Amygdala (tissue), 56 donors: ENCODE measurements around the gene PIP4K2B.

Source experiments
- DNase-seq, 56 donors: peaks; one replicate each; lab custom pipeline; 2025; lab: John Stamatoyannopoulos, UW

PIP4K2B gene

DNA sequence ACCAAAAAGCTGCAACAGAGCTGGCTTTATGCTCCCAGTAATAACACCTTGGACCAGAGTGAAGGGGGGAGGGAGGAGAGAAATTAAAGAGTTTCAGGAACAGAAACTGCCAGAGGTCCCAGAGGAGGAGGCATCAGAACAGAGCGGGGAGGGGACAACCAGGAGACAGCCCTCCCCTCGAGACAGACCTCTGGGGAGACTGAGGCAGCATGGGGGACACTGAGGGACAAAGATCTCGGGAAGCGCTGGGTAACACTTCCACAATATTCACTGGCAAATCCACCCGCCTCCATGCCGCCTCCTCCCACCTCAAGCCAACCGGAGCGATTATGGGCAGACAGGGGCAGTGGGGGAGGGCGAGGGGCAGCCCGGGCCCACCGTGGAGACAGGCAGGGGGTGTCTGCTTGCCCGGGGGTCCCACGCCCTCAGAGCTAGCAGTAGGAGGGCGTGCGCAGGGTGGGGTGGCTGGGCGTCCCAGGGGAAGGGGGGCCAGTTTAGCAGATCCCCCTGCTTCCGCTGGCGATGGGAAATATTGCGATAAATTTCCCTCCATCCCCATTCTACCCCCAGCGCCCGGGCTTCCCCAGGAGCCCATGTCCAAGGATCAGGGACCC lies 52.4 kb downstream of the PIP4K2B start:
- no peak for DNase-seq

DNA sequence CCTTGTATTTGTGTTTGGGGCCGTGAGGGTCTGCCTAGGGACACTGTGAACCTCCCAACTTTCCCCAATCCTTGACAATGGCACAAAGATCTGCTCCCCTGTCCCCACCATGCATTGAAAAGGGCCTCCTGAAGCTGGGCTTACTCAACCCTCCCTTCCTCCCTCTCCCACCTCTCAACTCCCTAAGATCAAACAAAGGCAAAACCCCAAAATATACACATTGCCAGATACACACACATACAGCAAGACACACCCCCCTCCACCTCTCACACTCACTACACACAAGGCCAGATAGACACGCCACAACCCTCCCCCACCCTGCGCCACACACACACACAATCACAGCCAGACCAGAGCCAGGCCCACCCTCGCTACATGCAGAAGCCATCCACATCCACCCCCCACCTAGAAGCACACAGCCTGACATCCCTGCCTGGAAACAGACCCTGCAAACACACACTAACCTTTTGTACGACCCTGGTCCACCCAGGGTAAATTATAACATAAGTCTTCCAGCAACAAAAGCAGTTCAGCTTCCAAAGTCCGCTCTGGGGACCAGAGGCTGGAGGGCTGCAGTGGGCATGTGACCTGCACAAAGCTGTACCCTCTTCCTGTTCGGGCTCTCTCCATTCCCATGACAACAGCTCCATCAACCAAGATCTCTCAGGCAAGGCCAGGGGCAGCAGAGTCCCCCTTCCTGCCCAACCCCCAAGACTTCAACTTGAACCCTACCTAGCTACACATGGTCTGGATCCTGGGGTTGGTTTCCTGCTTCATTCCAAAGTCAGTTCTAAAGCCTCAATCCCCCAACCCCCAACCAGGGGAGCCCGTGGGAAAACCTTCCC lies 53.1 kb downstream of the PIP4K2B start:
- no peak for DNase-seq

GRCh38 chr17:38745545-38745944 lies 53.8 kb downstream of the PIP4K2B start:
- DNase-seq, result peak in 1 of 56 donors; percentile 32

- DNase-seq, result no peak
Observed at GRCh38 chr17:38743556-38744171, 55.7 kb downstream of the PIP4K2B start.

DNA sequence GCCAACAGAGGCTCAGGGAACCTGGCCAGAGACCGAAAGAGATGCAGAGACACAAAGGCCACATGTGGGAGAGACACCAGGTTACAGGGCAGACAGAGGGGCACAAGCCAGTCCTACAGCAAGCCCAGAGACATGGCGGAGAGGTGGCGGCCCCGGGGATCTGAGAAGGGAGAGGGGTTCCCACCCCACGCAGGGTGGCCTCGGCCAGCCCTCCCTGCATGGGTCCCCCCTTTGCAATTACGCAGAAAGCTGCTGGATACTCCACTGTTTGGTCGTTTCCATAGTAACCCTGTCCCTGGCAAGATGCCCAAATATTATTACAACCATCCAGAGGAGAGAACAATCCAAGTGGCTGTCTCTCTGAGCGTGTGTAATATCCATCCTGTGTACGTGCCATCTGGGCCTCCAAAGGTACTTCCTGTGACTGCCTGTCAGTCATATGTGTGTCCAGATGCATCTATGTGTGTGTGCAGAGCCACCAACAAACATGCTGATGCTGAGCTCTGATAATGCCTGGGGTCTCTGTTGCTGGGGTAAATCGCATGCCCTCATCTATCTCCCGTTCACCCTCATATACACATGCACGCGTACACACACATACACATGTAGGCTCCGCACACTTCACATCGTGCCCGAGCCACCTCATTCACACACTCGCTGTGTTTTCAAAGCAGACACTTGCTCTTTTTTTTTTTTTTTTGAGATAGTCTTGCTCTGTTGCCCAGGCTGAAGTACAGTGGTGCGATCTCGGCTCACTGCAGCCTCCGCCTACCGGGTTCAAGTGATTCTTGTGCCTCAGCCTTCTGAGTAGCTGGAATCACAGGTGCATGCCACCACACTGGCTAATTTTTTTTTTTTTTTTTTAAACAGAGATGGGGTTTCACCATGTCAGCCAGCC lies 56.7 kb downstream of the PIP4K2B start:
- DNase-seq, result peak in 12 of 56 donors; percentile 23 to 72 (median 36)

DNA sequence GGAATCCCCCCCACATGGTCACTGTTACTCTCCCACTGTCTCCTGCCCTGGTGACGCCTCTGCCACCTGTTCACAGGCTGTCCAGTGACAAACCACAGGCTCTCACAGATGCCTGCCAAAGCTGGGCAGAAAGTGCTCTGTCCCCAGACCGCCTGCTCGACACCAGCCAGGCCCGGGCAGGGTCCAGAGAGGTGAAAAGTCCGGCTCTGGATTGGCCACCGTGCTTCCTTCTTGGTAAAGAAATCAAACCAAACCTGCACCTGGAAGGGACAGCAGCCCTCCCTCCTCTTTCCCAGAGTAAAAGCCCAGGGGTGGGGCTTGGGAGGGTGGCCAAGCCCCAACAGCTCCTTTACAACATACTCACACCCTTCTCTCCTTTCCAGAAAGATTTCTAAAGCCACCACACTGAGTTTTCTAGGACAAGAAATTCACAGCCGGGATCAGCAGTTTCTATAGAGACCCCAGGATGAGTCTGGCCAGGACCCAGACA lies 57.4 kb downstream of the PIP4K2B start:
- DNase-seq, result no peak

DNA sequence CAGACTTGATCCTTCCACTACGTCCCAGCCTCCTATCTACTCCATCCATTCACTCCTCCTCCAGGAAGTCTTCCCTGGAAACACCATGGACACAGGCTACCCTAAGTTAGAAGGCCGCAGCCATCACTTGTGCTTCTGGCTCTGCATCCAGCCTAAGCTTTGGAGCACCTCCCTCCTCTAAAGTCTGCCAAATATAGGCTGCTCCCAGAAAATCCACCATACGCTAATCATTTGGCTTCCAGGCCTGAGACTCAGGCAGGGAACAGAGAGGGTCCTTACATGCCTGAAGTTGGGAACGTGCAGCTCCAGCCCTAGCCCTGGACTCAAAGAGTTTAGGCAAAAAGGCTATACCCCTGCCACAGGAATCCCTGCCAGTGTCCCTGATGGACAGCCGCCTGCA lies 57.9 kb downstream of the PIP4K2B start:
- no peak for DNase-seq

DNA sequence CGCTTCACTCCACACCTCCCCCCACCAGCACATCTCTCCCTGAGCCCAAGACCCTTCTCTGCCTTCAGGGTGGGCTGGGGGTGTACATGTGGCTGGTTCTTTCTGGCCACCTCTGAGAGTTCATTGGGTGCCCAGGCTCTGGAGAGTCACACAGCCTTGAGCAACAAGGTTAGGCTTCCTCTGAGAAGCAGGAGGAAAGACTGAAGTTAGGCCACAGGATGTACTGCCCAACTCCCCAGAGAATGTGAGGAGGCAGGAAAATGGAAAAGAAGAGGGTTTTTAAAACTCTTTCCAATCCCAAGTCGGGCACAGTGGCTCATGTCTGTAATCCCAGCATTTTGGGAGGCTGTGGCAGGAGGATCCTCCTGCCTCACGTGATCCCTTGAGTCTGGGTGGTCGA lies 58.5 kb downstream of the PIP4K2B start:
- no peak for DNase-seq

- no peak for DNase-seq
Observed at GRCh38 chr17:38740044-38740443, 59.3 kb downstream of the PIP4K2B start.

DNA sequence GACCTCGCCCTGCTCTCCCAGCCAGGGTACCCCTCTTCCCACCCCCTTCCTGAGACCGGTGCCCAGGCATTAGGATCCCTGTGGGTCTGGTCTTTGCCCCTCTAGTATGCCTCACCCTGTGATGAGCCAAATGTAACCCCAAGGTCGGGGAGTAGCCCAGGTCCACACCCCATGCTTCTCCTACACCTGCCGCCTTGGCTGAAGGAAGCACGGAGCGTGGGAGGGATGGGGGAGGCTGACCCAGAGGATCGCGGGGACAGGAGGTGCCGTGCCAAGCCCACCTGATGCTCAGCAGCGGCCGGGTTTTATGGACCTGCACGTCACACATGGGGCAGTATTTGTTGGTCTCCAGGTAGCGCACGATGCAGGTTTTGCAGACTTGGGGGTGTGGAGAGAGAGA lies 60.1 kb downstream of the PIP4K2B start:
- DNase-seq, result no peak

DNA sequence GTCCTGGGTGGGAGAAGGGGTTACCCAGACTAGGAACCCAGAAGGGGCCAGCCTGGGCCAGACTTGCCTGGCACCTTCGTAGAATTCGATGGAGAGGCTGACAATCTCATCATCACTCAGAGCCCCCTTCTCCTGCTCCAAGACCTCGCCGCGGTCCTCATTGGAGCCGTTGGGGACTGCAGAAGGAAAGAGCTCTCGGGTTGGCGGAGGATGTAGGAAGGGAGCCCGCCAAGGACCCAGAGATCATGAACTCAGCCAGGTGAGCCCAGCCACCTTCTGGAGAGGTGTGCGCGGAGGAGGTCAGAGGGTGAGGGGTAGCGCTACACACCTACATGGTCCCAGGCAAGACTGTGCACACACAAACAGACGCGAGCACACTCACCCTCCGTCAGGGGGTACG lies 60.7 kb downstream of the PIP4K2B start:
- no peak for DNase-seq

- DNase-seq, result no peak
Observed at GRCh38 chr17:38738007-38738662, 61.2 kb downstream of the PIP4K2B start.

- DNase-seq, result peak in 39 of 56 donors; percentile 17 to 74 (median 36)
Observed at GRCh38 chr17:38735161-38735997, 64.0 kb downstream of the PIP4K2B start.

DNA sequence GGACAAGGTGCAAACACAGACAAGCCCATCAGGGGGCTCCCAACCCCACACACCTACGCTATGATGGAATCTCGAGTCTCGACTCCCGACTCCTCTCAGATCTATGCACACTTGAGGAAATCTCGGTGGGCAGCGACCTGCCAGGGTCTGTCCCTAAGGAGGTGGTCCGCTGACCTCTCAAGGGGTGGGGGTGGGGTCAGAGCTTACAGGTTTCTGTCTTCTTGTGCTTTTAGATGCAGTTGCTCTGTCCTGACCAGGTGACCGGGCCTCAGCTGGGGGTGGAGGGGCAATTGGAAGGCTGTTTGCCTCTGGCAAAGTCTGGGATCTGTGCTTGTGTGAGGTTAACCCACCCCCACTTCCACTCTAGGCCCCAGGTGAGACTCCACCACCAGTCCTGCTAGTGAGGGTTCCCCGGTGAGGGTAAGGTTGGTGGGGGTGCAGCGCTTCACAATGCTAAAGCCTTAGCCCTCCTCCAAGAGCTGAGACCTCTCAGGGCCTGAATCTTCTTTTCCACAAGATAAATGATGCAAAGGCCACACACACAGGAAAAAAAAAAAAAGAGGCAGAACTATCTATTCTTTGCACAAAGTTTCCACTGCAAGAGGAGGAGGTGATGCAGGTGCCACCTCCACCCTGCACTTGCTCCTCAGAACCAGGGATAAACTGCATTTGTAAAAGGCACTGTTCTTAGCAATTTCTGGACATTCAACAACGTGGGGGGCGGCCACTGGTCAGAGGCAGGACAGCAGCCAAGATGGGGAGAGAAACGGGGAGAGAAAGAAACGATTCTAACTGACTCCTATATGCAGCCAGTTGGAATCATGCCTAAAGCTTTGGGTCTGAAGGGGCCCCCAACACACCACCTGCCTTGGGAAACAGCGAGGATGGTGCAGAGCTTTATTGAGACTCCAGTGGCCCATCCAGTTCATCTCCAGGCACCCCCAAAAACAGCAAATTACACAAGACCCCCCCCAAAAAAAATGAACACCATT lies 65.1 kb downstream of the PIP4K2B start:
- no peak for DNase-seq

DNA sequence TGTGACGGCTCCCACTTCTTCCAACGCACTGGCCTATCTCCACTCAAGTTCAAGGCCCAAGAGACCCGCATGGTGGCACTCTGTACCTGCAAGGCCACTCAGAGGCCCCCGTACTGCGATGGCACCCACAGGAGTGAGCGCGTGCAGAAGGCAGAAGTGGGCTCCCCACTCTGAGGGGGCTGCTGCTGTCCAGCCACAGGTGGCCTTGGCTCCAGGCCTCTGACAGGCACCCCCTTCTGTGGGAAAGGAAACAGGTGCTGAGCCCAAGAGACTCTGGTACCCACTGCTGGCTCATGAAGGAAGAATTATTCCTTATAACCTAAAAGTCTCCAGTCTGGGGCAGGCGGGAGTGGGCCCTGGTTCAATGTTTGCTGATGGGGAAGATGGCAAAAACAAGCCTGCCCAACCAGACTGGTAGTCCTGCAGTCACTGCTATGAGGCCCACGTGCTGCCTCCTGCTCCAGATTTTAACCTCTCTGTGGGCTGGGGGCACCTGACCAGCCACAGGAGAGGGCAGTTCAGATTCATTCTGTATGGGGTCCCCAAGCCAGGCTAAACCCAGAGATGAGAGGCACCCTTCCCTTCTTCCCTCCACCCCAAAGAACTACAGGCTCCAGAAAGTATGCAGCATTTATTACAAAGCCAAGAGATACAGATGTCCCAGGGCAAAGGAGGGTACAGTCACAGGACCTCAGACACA lies 65.9 kb downstream of the PIP4K2B start:
- DNase-seq, result no peak

DNA sequence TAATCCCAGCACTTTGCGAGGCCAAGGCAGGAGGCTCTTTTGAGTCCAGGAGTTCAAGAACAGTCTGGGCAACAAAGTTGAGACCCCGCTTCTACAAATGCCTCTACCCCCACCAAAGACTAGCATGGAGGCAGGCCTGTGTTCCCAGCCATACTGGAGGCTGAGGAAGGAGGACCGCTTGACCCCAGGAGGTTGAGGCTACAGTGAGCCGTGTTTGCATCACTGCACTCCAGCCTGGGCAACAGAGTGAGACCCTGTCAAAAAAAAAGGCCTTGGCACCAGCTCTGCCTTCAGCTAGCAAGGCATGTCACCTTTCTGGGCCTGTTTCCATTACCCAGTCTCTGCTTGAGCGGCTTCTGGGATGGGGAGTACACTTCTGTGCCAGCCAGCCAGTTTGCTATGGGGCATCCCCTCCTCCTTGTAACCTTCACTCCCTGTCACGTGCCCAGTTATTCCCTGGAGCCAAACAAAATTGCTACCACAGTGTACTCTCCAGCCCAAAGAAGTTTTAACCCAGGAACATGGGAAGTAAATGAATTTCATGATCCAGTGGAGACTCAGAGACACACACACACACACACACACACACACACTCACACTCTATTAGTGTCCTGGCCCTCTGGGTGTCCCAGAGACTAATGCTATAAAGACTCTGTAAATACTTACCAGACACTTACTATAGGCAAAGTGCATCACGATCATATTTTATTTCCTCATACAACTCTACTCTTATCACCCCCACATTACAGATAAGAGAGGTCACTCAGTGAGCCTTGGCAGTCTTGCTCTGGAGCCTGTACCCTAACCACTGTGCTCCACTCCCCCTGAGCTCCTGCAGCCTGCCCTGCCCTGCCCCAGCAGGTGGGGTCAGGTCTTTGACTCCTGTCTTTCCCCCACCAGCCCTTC lies 66.7 kb downstream of the PIP4K2B start:
- no peak for DNase-seq
